NCI-H1092 (cell line): ENCODE measurements around the gene EXOC5.
"Not testable (repeated sequence)": the region's sequence is repeated elsewhere in the genome, so short reads cannot be mapped to it uniquely, and the experiment has no call there.

Experiments used
- DNase-seq: peaks from one replicate; lab custom pipeline; 2025; lab: John Stamatoyannopoulos, UW

Gene EXOC5

GRCh38 chr14:57259672-57260071 lies 9.0 kb downstream of the EXOC5 start:
- DNase-seq = no peak

- DNase-seq = not testable (repeated sequence)
Observed at GRCh38 chr14:57258221-57258620, 10.5 kb downstream of the EXOC5 start.

- no peak for DNase-seq
Observed at GRCh38 chr14:57254884-57255283, 13.8 kb downstream of the EXOC5 start.

GRCh38 chr14:57246933-57247657 lies 21.6 kb downstream of the EXOC5 start:
- no peak for DNase-seq

GRCh38 chr14:57245941-57246340 lies 22.8 kb downstream of the EXOC5 start:
- DNase-seq = no peak

GRCh38 chr14:57244106-57244505 lies 24.6 kb downstream of the EXOC5 start:
- DNase-seq = no peak

GRCh38 chr14:57243320-57243719 lies 25.4 kb downstream of the EXOC5 start:
- no peak for DNase-seq

- DNase-seq = not testable (repeated sequence)
Observed at GRCh38 chr14:57240115-57240514, 28.6 kb downstream of the EXOC5 start.

- DNase-seq = no peak
Observed at GRCh38 chr14:57232006-57232405, 36.7 kb downstream of the EXOC5 start.

GRCh38 chr14:57228320-57228719 lies 40.4 kb downstream of the EXOC5 start:
- not testable (repeated sequence) for DNase-seq

- DNase-seq = no peak
Observed at GRCh38 chr14:57227083-57227482, 41.6 kb downstream of the EXOC5 start.

GRCh38 chr14:57221931-57222330 lies 46.8 kb downstream of the EXOC5 start:
- DNase-seq = no peak

GRCh38 chr14:57212919-57213318 lies 55.8 kb downstream of the EXOC5 start:
- no peak for DNase-seq

GRCh38 chr14:57209561-57209960 lies 59.1 kb downstream of the EXOC5 start:
- no peak for DNase-seq

GRCh38 chr14:57205938-57206337 lies 62.8 kb downstream of the EXOC5 start:
- DNase-seq = no peak

GRCh38 chr14:57202672-57203071 lies 66.0 kb downstream of the EXOC5 start:
- DNase-seq = not testable (repeated sequence)

GRCh38 chr14:57199921-57200320 lies 68.8 kb downstream of the EXOC5 start:
- DNase-seq = no peak

GRCh38 chr14:57189070-57189469 lies 79.6 kb downstream of the EXOC5 start:
- DNase-seq = peak; percentile 63

GRCh38 chr14:57182760-57183503 lies 85.8 kb downstream of the EXOC5 start:
- DNase-seq = peak; percentile 34

GRCh38 chr14:57179273-57179672 lies 89.4 kb downstream of the EXOC5 start:
- DNase-seq = no peak

- DNase-seq = no peak
Observed at GRCh38 chr14:57174466-57174865, 94.2 kb downstream of the EXOC5 start.

- DNase-seq = no peak
Observed at GRCh38 chr14:57171903-57172302, 96.8 kb downstream of the EXOC5 start.

GRCh38 chr14:57171363-57171762 lies 97.3 kb downstream of the EXOC5 start:
- DNase-seq = no peak

- DNase-seq = no peak
Observed at GRCh38 chr14:57169901-57170300, 98.8 kb downstream of the EXOC5 start.
